Umbilical cord (tissue), 2 donors: Measurements from ENCODE around the gene EMID1. TPM values are rescaled to one million over a fixed set of nuclear protein-coding genes. Genes with fewer than 3 reads are reported as not detected.
"Not testable (repeated sequence)": the region's sequence is repeated elsewhere in the genome, so short reads cannot be mapped to it uniquely, and the experiment has no call there.

Experiments used
- DNase-seq: peaks from one replicate; pipeline ENCODE4 v3.0.0-alpha.2; 2015; ENCODE audit warnings: low spot score
- total RNA-seq: library from RNA; depleted of rRNA; stranded (reverse); fragments of >200 nt; gene quantifications from one replicate; pipeline ENCODE4 v1.2.3, GENCODE V29; 2014; ENCODE audit warnings: low replicate concordance; ENCODE audit not compliant: insufficient read depth

Gene EMID1
- total RNA-seq, 1 donor from 2014 or later, result 8.2 TPM

GRCh38 chr22:29230972-29231875, 25.5 kb downstream of the EMID1 start:
- no peak for DNase-seq

GRCh38 chr22:29231971-29232959, 26.6 kb downstream of the EMID1 start:
- no peak for DNase-seq

- DNase-seq, result no peak
Observed at GRCh38 chr22:29233277-29233877, 27.7 kb downstream of the EMID1 start.

- not testable (repeated sequence) for DNase-seq
Observed at GRCh38 chr22:29240481-29240880, 34.8 kb downstream of the EMID1 start.

- no peak for DNase-seq
Observed at GRCh38 chr22:29243874-29244446, 38.3 kb downstream of the EMID1 start.

GRCh38 chr22:29244785-29245625, 39.3 kb downstream of the EMID1 start:
- DNase-seq, result no peak

- DNase-seq, result peak; percentile 73
Observed at GRCh38 chr22:29245626-29246385, 40.1 kb downstream of the EMID1 start.

GRCh38 chr22:29247891-29248290, 42.2 kb downstream of the EMID1 start:
- DNase-seq, result not testable (repeated sequence)

- DNase-seq, result no peak
Observed at GRCh38 chr22:29251265-29251664, 45.6 kb downstream of the EMID1 start.

GRCh38 chr22:29251981-29252911, 46.5 kb downstream of the EMID1 start:
- no peak for DNase-seq

- DNase-seq, result no peak
Observed at GRCh38 chr22:29253561-29254285, 48.0 kb downstream of the EMID1 start.

- DNase-seq, result no peak
Observed at GRCh38 chr22:29254286-29254660, 48.6 kb downstream of the EMID1 start.

GRCh38 chr22:29255064-29255621, 49.4 kb downstream of the EMID1 start:
- DNase-seq, result no peak

GRCh38 chr22:29256606-29257325, 51.1 kb downstream of the EMID1 start:
- no peak for DNase-seq

- no peak for DNase-seq
Observed at GRCh38 chr22:29257751-29258181, 52.1 kb downstream of the EMID1 start.

- no peak for DNase-seq
Observed at GRCh38 chr22:29258407-29259252, 52.9 kb downstream of the EMID1 start.
